H9 (cell line): ENCODE measurements around the gene COQ8A. TPM values are rescaled to one million over a fixed set of nuclear protein-coding genes. Genes with fewer than 3 reads are reported as not detected.

Source experiments
- DNase-seq: peaks from one replicate; pipeline ENCODE4 v3.0.0-alpha.2; 2017
- H2AFZ ChIP-seq: one replicate; pipeline ENCODE4 v1.6.1; 2013; ENCODE audit warnings: mild to moderate bottlenecking, low read length, control low read depth, moderate library complexity
- H2AK5ac ChIP-seq: 2 replicates; pipeline ENCODE4 v1.6.1; 2013; ENCODE audit warnings: low read length, control low read depth, mixed read lengths; ENCODE audit not compliant: insufficient read length
- H2BK120ac ChIP-seq: one replicate; pipeline ENCODE4 v1.6.1; 2013; ENCODE audit warnings: low read depth, mild to moderate bottlenecking, low read length, control low read depth, inconsistent platforms; ENCODE audit not compliant: poor library complexity, severe bottlenecking
- H2BK12ac ChIP-seq: 2 replicates; pipeline ENCODE4 v1.6.1; 2013; ENCODE audit warnings: low read length, control low read depth, mixed read lengths, low read depth; ENCODE audit not compliant: insufficient read length
- H2BK15ac ChIP-seq: 2 replicates; pipeline ENCODE4 v1.6.1; 2013; ENCODE audit warnings: low read depth, low read length, control low read depth
- H2BK20ac ChIP-seq: one replicate; pipeline ENCODE4 v1.6.1; 2013; ENCODE audit warnings: low read depth, mild to moderate bottlenecking, low read length, control low read depth, inconsistent platforms; ENCODE audit not compliant: poor library complexity, severe bottlenecking
- H2BK5ac ChIP-seq: 2 replicates; pipeline ENCODE4 v1.6.1; 2013; ENCODE audit warnings: low read length, control low read depth, mixed read lengths; ENCODE audit not compliant: insufficient read length
- H3K14ac ChIP-seq: 2 replicates; pipeline ENCODE4 v1.6.1; 2013; ENCODE audit warnings: low read length, control low read depth; ENCODE audit not compliant: insufficient read depth
- H3K18ac ChIP-seq: 2 replicates; pipeline ENCODE4 v1.6.1; 2013; ENCODE audit warnings: low read depth, mild to moderate bottlenecking, mixed read lengths, low read length, control low read depth; ENCODE audit not compliant: insufficient read length
- H3K23ac ChIP-seq: 2 replicates; pipeline ENCODE4 v1.6.1; 2013; ENCODE audit warnings: low read length, control low read depth, mixed read lengths, low read depth; ENCODE audit not compliant: insufficient read length
- H3K23me2 ChIP-seq: 2 replicates; pipeline ENCODE4 v1.6.1; 2013; ENCODE audit warnings: low read depth, mild to moderate bottlenecking, mixed read lengths, low read length, control low read depth; ENCODE audit not compliant: insufficient read length, poor library complexity, severe bottlenecking
- H3K27ac ChIP-seq: 2 replicates; pipeline ENCODE4 v1.5.1; 2013; ENCODE audit warnings: low read length, control low read depth, mixed read lengths, low read depth; ENCODE audit not compliant: insufficient read length
- H3K27me3 ChIP-seq: 2 replicates; pipeline ENCODE4 v1.6.1; 2013; ENCODE audit warnings: low read length, control low read depth, inconsistent platforms; ENCODE audit not compliant: insufficient read depth
- H3K4ac ChIP-seq: 2 replicates; pipeline ENCODE4 v1.6.1; 2013; ENCODE audit warnings: low read depth, mild to moderate bottlenecking, control low read depth, inconsistent platforms, low read length, moderate library complexity
- H3K4me1 ChIP-seq: 2 replicates; pipeline ENCODE4 v1.6.1; 2013; ENCODE audit warnings: low read length, control low read depth, inconsistent platforms; ENCODE audit not compliant: insufficient read depth
- H3K4me2 ChIP-seq: 2 replicates; pipeline ENCODE4 v1.6.1; 2013; ENCODE audit warnings: low read length, control low read depth, mixed read lengths; ENCODE audit not compliant: insufficient read length, insufficient read depth
- H3K56ac ChIP-seq: 2 replicates; pipeline ENCODE4 v1.6.1; 2013; ENCODE audit warnings: low read depth, mild to moderate bottlenecking, mixed read lengths, low read length, control low read depth; ENCODE audit not compliant: insufficient read length
- H3K79me1 ChIP-seq: 2 replicates; pipeline ENCODE4 v1.6.1; 2013; ENCODE audit warnings: low read depth, mild to moderate bottlenecking, moderate library complexity, low read length, control low read depth, inconsistent platforms; ENCODE audit not compliant: insufficient read depth, poor library complexity, severe bottlenecking
- H3K79me2 ChIP-seq: 2 replicates; pipeline ENCODE4 v1.6.1; 2013; ENCODE audit warnings: low read length, control low read depth, inconsistent platforms; ENCODE audit not compliant: insufficient read depth
- H3K9ac ChIP-seq: 2 replicates; pipeline ENCODE4 v1.6.1; 2013; ENCODE audit warnings: low read length, control low read depth, mixed read lengths; ENCODE audit not compliant: insufficient read length; ENCODE audit errors: extremely low read depth
- H3K9me3 ChIP-seq: one replicate; pipeline ENCODE4 v1.6.1; 2013; ENCODE audit warnings: low read depth, low read length, inconsistent platforms; ENCODE audit not compliant: control insufficient read depth
- H3T11ph ChIP-seq: one replicate; pipeline ENCODE4 v1.6.1; 2013; ENCODE audit warnings: mild to moderate bottlenecking, low read length, control low read depth, inconsistent platforms
- H4K20me1 ChIP-seq: one replicate; pipeline ENCODE4 v1.6.1; 2013; ENCODE audit not compliant: control insufficient read depth, insufficient read length, insufficient read depth
- H4K5ac ChIP-seq: 2 replicates; pipeline ENCODE4 v1.6.1; 2013; ENCODE audit warnings: low read depth, mild to moderate bottlenecking, mixed read lengths, low read length, control low read depth; ENCODE audit not compliant: insufficient read length
- H4K8ac ChIP-seq: replicated peaks from 2 replicates; pipeline ENCODE4 v1.6.1; 2013; ENCODE audit warnings: low read length, control low read depth, mixed read lengths, low read depth; ENCODE audit not compliant: insufficient read length
- H4K91ac ChIP-seq: 2 replicates; pipeline ENCODE4 v1.6.1; 2013; ENCODE audit warnings: low read depth, mild to moderate bottlenecking, moderate library complexity, mixed read lengths, low read length, control low read depth; ENCODE audit not compliant: insufficient read length
- H3K27ac Mint-ChIP-seq, 3 experiments: 2 replicates in 2 of 3; 3 replicates in 1 of 3; pipeline ENCODE4 v1.8.0; 2020 to 2021; ENCODE audit warnings: mixed read lengths in 3 of 3, mild to moderate bottlenecking in 1 of 3, moderate library complexity in 1 of 3
- H3K27me3 Mint-ChIP-seq: 2 replicates; pipeline ENCODE4 v1.8.0; 2021; ENCODE audit warnings: low read depth, mild to moderate bottlenecking, moderate library complexity, mixed read lengths
- H3K36me3 Mint-ChIP-seq, 3 experiments: 2 replicates in 2 of 3; 3 replicates in 1 of 3; pipeline ENCODE4 v1.8.0; 2020 to 2021; ENCODE audit warnings: low read depth in 3 of 3, mixed read lengths in 3 of 3; ENCODE audit not compliant: insufficient read depth in 1 of 3
- H3K4me1 Mint-ChIP-seq, 2 experiments: 2 replicates each; pipeline ENCODE4 v1.8.0; 2020; ENCODE audit warnings: mixed read lengths in 2 of 2
- H3K4me3 Mint-ChIP-seq, 2 experiments: 2 replicates in 1 of 2; 3 replicates in 1 of 2; pipeline ENCODE4 v1.8.0; 2020 to 2021; ENCODE audit warnings: mild to moderate bottlenecking in 2 of 2, mixed read lengths in 2 of 2, moderate library complexity in 1 of 2
- H3K9me3 Mint-ChIP-seq, 2 experiments: 2 replicates in 1 of 2; 3 replicates in 1 of 2; pipeline ENCODE4 v1.8.0; 2020; ENCODE audit warnings: mild to moderate bottlenecking in 2 of 2, mixed read lengths in 2 of 2, moderate library complexity in 1 of 2
- CTCF ChIP-seq: fragments of 200-600 bp; sonication (generic); conservative IDR thresholded peaks from 3 replicates; pipeline ENCODE4 v1.8.0; 2021; ENCODE audit warnings: antibody characterized with exemption, mild to moderate bottlenecking
- total RNA-seq: library from RNA; stranded (reverse); gene quantifications from 2 replicates; pipeline ENCODE4 v1.2.1, GENCODE V29; 2021

The COQ8A gene
- total RNA-seq, 1 experiment from 2014 or later = 26.0 TPM

GRCh38 chr1:227009937-227010336 lies 69.8 kb downstream of the COQ8A start:
- TF ChIP-seq CTCF = no peak
- no peak for DNase-seq
- no peaks in the 10 kb centered on the region for H3K79me2 ChIP-seq
- Mint-ChIP-seq H3K27ac (no peak overlapping the region), H3K36me3 (peaks cover 0 to 4% (median 0%) of the 10 kb centered on the region in 3 experiments; a peak in 2 of 7 replicates), H3K9me3 (no peaks in the 10 kb centered on the region), H3K4me3 (no peak overlapping the region), H3K4me1 (no peaks in the 10 kb centered on the region), H3K27me3 (no peaks in the 10 kb centered on the region)
- H3K27ac ChIP-seq = no peak overlapping the region
- no peak overlapping the region for H2AK5ac ChIP-seq
- no peaks in the 10 kb centered on the region for H3K79me1 ChIP-seq
- H2AFZ ChIP-seq = no peak overlapping the region
- no peak overlapping the region for H3K4ac ChIP-seq
- H3K4me2 ChIP-seq = no peak overlapping the region
- no peaks in the 10 kb centered on the region for H3K4me1 ChIP-seq
- H2BK15ac ChIP-seq = no peak overlapping the region
- no peak overlapping the region for H4K91ac ChIP-seq
- no peaks in the 10 kb centered on the region for H4K20me1 ChIP-seq
- H3K56ac ChIP-seq = no peak overlapping the region
- H3K14ac ChIP-seq = no peak overlapping the region
- H3K23ac ChIP-seq = no peak overlapping the region
- no peak overlapping the region for H2BK20ac ChIP-seq
- no peaks in the 10 kb centered on the region for H3K27me3 ChIP-seq
- H3K9ac ChIP-seq = no peak overlapping the region
- H3T11ph ChIP-seq = no peak overlapping the region
- no peak overlapping the region for H2BK5ac ChIP-seq
- H2BK12ac ChIP-seq = no peak overlapping the region
- no peak overlapping the region for H2BK120ac ChIP-seq
- no peaks in the 10 kb centered on the region for H3K9me3 ChIP-seq
- H3K23me2 ChIP-seq = no peaks in the 10 kb centered on the region
- no peak overlapping the region for H4K8ac ChIP-seq
- no peak overlapping the region for H4K5ac ChIP-seq
- no peak overlapping the region for H3K18ac ChIP-seq
